NCI-H2107 (cell line): ENCODE measurements around the gene NFIC.
"Not testable (repeated sequence)": the region's sequence is repeated elsewhere in the genome, so short reads cannot be mapped to it uniquely, and the experiment has no call there.

Experiments
- DNase-seq: peaks from one replicate; lab custom pipeline; 2025; lab: John Stamatoyannopoulos, UW

Gene NFIC

DNA sequence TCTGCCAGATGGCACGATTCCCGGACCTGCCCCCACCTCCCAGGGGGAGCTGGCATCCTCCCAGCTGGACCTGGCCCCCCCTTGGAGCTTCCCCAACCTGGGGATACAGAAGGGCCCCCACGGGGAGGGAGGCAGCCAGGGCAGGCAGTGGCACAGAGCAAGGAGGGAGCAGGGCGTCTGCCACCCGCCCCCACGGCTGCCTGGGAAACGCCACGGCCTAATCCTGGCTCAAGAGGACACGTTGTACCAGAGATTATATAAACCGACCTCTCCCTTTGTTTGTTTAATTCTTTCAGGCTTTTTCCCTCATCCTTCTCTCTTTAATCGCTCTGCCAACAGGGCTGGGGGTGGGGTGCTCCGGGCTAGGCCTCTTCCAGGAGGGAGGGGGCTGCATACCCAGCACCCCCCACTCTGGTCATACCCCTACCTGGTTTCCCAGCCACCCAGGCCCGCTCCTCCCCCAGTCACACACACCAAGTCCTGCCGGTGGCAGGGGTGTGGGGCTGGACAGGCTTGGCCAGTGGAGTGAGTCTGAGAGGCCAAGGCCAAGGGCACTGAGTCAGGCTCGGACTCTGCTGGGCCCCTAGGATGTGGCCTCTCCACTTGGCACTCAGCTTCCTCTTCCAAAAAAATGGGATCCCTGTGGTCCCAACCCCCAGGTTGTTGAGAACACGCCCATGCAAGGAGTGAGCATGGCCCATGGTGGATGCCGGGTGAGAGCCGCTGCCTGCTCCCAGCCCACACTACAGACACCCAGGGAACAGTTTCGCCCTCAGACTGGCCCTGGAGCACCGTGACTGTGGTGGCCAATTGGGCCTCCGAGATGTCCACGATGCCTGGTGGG, 29.5 kb upstream of the NFIC start:
- no peak for DNase-seq

DNA sequence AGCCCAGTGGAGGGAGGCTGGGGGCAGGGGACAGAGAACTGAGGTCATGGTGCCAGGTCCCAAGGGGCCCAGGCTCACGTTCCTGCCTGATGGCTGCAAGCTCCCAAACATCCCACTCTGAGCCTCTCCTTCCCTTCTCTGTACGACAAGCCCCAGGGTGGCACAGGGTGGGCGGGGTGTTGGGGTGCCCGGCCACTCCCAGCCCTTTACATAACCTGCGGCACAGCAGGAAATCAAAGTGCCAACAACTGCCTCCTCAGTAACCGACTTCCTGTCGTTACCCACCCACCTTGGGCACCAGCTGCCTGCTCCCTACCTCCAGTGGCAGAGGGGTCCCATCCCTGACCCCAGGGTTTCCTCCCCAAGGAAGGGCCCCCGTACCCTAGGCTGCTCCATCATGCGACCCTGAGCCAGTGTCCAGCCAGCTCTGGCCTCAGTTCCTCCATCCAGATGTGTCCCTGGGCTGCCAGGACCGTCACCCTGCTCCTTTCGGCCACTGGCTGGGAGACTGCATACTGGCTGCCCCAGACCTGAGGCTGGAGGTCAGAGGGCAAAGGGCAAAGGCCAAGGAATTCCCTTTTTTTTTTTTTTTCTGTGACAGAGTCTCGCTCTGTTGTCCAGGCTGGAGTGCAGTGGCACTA, 27.7 kb upstream of the NFIC start:
- no peak for DNase-seq

DNA sequence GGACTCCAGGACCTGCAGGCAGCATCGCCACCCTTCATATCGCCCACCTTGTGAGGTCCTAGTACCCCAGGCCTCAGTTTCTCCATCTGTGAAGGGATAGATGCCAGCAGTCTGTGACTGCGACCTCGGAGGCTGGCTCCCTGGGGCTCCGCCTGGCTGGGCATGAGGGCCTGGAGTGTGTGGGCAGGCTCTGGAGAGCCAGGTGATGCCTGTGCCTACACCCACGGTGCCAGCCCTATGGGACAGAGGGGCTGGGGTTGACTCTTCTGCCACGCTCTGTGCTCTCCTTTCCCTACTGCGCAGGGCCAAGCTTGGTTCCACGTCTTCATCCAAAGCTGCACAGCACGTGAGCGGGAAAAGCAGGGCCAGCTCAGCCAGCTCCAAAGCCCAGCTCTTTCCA, 26.0 kb upstream of the NFIC start:
- no peak for DNase-seq

DNA sequence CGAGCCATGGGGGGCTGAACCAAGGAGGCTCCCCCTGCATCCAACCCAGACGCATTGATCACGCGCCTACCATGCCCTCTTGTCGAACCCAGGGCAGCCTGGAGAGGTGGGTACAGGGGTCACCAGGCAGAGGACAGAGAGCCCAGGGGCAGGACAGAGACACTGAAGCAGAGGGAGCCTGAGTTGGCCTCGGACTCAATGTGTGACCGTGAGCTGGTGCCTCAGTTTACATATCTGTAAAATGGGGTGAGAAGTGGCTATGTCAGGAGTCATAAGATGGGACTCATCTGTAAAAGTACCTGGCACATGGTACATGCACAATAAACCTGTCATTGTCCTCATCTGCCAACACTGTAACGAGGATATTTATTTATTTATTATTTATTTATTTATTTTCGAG, 24.1 kb upstream of the NFIC start:
- no peak for DNase-seq

DNA sequence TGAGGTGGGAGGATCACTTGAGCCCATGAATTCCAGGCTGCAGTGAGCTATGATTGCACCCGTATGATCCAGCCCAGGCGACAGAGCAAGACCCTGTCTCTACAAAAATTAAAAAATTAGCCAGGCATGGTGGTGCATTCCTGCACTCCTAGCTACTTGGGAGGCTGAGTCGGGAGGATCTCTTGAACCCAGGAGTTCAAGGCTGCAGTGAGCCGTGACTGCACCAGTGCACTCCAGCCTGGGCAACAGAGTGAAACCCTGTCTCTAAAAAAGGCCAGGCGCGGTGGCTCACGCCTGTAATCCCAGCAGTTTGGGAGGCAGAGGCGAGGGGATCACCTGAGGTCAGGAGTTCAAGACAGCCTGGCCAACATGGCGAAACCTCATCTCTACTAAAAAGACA, 23.4 kb upstream of the NFIC start:
- DNase-seq: not testable (repeated sequence)

DNA sequence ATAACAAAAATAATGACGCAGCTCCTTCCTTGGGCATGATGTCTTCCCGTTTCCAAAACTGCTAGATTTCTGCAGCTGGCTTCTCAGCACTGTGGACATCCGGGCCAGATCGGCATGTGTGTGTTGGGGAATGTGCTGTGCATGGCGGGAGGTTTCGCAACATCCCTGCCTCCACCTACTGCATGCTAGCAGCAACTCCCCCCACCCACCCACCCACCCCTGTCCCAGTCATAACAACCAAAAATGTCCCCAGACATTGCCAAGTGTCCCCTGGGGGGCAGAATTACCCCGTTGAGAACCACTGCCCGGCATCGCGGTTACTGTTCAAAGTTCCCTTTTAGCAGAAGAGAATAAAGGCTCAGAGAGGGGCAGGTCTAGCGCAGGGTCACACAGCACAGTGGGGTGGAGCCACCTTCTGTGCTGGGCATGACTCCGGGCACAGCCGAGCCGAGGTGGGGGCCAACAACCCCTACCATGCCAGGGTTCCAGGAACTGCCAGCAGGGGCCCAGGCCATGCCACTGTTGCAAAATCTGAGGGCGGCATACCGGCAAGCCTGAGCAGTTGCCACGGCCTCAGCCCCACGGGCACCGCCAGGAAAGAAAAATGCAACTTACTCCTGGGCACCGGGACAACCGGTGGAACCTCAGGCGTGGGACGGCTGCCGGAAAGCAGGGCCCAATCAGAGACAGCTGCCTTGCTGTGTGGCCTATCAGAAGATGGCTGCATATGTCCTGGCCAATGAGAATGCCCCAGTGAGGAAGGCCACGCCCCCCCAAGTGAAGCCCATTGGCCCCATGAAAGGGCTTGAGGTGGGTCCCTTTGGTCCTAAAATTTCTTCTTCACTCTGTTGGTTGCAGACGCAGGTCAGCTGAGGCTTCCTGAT, 22.5 kb upstream of the NFIC start:
- DNase-seq: no peak

DNA sequence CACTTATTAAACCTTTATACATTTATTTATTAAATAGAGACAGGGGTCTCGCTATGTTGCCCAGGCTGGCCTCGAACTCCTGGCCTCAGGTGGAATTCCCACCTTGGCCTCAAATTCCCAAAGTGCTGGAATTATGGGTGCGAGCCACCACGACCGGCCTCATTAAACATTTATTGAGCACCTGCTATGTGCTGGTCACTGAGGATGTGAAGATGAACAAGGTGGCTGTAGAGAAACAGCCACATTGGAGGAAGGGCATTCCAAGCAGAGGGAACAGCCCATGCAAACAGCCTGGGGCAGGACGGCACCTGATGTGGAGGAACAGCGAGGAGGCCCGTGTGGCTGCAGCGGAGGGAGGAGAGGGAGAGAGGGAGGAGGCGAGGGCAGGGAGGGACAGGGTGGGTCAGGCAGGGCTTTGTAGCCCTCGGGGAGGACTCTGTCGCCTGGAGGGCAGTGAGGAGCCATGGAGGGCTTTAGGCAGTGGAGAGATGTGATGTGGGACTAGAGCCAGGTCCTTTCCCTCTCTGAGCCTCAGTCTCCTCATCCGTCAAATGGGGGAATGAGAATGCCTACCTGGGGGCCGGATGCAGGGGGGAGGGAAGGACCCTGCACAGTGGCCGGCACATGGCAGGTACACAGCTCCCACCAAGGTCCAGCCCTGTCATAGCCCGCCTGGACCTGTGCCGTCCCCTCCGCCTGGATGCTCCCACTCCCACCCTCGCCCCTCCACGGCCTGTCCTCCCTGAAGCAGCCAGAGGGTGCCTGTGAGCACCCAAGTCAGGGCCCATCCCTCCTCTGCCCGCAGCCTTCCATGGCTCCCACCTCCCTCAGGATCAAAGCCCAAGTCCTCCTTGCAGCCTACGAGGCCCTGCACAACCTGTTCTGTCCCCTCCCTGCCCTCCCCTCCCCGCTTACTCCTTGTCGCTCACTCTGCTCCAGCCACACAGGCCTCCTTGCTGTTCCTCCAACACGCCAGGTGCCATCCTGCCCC, 21.5 kb upstream of the NFIC start:
- DNase-seq: no peak

DNA sequence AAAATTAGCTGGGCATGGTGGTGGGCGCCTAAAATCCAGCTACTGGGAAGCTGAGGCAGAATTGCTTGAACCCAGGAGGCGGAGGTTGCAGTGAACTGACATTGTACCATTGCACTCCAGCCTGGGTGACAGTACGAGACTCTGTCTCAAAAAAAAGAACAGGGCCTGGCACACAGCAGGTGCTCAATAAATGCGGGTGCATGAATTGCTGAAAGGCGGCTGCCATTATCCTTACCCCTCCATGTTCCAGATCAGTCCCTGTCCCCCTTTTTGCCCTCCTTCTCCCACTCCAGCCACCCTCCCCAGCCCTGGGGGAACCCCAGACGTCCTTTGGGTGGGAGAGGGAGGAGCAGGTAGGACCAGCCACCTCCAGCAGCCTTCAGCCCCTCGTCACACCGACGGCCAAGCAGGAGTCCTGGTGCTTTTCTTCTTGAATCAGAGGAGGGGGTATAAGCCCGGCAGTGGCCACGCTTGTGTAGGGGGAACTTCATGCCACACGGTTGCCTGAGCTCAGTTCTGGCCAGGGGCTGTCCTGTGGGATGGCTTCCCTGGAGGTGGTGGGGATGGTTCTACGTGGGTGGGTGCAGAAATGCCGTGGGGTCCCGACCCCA, 20.4 kb upstream of the NFIC start:
- DNase-seq: no peak

DNA sequence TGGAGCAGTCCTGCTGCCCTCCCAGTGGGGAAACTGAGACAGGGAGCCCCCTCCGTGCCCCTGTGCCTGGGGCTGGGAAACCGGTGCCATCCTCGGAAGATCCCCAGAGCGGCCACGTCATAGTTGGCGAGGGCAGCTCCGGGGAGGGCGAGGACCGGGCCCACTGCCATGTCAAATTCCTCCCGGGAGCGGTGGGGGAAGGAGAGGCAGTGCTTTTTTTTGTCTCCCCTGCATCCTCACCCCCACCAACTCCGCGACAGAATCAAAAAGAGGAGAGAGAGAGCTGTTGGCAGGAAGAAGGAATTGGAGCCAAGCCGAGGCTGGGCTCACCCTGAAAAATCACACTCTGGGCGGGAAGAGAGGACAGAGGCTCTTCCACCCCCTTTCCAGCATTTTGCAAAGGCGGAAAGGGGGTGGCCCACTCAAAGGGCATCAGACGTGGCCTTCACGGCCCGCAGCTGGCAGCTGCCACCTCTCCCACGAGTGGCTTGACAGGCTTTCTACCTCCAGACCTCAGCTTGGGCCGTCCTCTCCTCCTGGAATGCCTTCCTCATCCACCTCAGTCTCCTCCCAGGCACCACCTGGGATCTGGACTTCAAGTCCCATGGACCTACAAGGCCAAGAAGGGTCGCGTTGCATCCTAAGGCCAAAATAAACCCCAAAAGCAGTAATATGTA, 19.6 kb upstream of the NFIC start:
- no peak for DNase-seq

DNA sequence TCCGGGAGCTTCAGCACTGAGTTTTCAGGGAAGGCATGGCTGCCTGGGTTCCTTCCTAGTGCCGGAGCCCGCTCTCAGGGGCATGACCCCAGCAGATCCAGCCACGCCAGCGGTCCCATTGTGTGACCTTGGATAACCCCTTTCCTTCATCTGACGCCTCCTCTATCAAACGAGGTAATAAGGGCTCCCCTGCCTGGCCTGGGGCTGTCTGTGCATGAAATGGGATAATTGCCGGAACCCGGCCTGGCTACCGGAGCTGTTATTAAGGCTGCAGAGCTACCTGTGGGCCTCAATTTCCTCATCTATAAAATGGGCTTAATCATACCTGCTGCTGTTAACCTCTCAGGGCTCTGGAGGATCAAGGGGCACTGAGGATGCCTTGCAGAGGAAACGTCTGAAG, 18.3 kb upstream of the NFIC start:
- DNase-seq: no peak

DNA sequence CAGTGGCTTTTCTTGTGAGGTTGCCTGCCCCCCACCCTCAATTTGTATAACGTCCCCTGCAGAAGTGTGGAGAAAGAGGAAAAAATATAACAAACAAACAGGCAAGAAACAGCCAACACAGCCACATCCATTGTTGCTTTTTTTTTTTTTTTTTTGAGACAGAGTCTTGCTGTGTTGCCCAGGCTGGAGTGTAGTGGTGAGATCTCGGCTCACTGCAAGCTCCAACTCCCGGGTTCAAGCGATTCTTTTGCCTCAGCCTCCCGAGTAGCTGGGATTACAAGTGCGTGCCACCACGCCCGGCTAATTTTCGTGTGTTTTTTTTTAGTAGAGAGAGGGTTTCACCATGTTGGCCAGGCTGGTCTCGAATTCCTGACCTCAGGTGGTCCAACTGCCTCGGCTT, 17.9 kb upstream of the NFIC start:
- not testable (repeated sequence) for DNase-seq

DNA sequence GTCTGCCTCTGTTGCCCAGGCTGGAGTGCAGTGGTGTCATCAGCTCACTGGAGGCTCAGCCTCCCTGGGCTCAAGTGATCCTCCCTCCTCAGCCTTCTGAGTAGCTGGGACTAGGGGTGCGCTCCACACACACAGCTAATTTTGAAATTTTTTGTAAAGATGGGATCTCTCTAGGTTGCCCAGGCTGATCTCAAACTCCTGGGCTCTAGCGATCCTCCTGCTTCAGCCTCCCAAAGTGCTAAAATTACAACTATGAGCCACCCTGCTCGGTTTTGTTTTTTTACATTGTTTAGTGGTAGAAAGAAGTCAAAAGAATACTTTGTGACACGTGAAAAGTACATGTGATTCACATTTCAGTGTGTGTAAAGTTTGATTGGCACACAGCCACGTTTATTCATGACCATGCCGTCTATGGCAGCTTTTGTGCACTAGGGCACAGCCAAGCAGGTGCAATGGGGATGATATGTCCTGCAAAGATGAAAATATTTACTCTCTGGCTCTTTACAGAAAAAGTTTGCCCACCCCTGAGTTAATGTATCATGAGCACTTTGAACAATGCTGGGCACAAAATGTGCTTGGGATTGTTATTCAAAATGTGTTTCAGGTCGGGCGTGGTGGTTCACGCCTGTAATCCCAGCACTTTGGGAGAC, 16.2 kb upstream of the NFIC start:
- peak; percentile 48 for DNase-seq

DNA sequence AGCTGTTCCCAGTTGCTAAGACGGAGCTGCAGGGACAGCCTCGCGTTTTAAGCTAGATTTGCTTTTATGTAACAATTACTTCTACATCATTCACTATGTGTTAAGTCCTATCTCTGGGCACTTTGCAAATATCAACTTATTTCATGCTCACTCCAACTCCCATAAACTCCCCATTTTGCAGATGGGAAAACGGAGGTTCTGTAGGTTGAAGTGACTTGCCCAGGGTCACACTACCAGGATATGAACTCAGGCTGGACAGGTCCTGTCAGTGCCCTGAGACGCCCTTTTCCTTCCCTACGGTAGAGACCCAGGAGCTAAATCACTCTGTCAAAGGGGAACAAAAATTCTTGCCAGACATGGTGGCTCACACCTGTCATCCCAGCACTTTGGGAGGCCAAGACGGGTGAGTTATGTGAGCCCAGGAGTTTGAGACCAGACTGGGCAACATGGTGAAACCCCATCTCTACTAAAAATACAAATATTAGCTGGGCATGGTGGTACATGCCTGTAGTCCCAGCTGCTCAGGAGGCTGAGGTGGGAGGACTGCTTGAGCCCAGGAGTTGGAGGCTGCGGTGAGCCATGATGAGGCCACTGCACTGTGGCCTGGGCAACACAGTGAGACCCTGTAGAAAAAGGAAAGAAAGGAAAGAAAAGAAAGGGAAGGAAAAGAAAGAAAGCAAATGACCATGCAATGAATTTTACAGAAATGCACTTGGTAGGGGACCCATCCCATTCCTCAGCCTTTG, 14.5 kb upstream of the NFIC start:
- no peak for DNase-seq

DNA sequence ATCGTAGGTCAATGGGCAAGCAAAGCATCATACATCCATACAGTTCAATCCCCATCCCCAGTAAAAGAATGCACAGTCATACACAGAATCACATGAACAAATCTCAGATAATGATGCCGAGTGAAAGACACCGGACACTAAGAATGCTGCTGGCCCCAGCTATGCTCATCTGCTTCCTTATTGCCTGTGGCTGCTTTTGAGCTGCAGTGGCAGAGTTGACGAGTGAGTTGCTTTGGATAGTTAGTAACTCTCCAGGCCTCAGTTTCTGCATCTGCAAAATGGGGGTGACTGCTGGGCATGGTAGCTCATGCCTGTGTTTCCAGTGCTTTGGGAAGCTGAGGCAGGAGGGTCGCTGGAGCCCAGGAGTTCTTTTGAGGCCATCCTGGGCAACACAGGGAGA, 12.9 kb upstream of the NFIC start:
- no peak for DNase-seq

DNA sequence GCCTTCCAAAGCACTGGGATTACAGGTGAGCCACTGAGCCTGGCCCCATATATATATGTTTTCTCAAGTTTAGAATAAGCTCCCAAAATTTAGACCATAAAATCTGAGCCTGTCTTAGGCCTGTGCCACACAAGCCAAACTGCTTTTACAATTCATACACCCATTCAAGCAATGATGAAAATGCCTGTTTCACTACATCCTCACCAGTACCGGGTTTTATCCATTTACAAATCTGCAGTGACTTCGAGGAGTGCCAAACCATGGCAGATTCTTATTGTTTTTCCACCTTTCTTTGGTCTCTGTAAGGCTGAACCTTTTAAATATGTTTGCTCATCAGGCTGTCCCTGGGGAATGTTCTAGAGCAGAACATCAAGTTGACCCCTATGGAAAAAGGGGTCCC, 9.6 kb upstream of the NFIC start:
- DNase-seq: no peak

DNA sequence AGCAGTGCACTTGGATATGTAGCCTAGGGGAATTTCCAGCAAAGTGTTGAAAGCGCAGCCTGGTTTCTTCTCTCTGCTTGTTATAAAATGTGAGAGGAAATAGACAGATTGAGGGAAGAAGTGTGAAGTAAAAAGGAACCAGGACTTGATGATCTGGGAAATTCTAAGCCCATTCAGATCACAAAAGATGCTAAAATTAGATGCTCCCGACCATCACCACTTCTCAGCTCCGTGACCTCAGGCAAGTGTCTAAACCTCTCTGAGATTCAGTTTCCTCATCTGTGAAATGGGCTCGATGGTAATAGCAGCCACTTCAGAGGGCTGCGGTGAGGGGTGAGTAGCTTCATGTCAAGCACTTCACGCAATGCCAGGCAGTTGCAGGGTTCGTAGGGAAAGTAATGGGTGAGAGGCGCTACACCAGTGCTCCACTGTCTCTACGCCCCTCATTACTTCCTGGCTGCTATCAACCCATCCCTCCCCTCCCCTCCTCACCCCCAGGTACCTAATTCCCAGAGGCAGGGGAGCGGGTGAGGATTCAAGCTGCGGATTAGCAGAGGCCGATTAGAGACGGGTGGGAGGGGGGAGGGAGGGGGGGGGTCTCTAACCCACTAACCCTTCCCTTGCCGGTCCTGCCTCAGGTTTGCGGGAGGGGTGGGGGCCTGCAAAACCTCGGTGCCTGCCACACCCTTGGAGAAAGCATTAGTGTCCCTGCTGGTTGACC, 9.0 kb upstream of the NFIC start:
- no peak for DNase-seq

DNA sequence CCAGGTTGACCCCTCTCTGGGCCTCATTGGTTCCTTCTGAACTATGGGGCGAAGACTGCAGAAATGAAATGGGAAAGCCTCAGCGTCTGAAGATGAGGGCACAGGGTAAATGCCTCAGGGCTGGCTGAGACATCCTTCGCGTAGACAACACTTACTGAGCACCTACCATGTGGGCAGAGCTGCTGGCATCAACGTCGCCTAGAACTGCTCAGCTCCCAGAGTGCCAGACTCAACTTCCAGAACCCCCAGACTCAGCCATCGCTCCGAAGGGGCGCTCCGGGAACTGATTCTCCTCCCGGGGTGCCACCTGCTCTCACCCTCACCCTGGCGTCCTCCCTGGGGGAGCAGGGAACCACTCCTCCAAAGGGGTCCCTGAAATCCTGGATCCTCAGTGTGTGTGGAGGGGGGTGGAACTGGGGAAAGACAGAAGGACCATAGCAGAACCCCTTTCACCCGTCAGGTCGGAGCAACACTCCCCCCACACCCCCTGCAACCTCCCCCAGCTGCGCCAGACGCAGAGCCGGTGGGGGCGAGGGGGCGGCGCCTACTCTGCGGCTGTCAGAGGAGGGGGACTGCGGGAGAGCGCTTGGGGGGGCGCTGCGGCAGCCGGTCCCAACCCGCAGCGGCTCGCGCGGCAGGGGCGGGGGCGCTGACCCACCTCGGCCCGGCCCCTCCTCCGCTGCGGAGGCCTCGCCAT, 8.2 kb upstream of the NFIC start:
- no peak for DNase-seq

DNA sequence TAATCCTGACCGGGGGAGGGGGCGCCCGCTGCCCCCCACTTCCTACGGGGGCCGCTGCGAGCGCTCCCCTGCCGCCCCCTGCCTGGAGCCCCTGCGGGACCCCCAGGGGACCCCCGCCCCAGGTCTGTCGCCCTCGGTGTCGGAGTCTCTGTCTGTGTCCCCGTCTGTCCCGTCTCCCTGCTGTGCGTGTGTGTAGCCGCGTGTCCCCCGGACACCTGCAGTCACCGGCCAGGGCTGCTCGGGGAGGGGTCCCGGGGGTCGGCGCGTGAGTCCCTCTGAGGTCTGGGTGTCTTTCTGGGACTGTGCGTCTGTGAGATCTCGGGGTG, 7.7 kb upstream of the NFIC start:
- DNase-seq: no peak
